ENCODE results near the gene CA12. TPM values are rescaled to one million over a fixed set of nuclear protein-coding genes. Genes with fewer than 3 reads are reported as not detected.
A peak's percentile ranks its signal among the peaks of the same experiment; 100 is the strongest.

Gene CA12
- total and polyA plus RNA-seq, 2 of the 8 experiments (the other 6 are each of a cell fraction or from before 2014, with no cell fraction given): 4.7 to 4.9 TPM

- Histone ChIP-seq H3K79me2 (ENCODE audit: control insufficient read depth in 1 of 2, insufficient read depth in 2 of 2, low read length in 2 of 2) (no peaks in the 10 kb centered on the region), H3K4me2 (ENCODE audit: insufficient read depth in 1 of 2, low read depth in 2 of 2, low read length in 2 of 2) (no peak overlapping the region), H2AFZ (ENCODE audit: low read length) (no peak overlapping the region), H2BK5ac (ENCODE audit: low read depth, low read length) (no peak overlapping the region), H3K36me3 (ENCODE audit: control insufficient read depth in 2 of 4, insufficient read depth in 4 of 4, low read length in 3 of 4) (no peaks in the 10 kb centered on the region), H2BK15ac (ENCODE audit: low read length) (0 out of 2 replicates have a peak overlapping the region, but pooled peaks have one; percentile 35), H3K18ac (ENCODE audit: extremely low read depth, low read length) (no peak overlapping the region), H3K27me3 (replicated peaks in 1 of 4; ENCODE audit: control insufficient read depth in 3 of 4, extremely low read depth in 1 of 4, insufficient read depth in 3 of 4, low read length in 3 of 4) (no peaks in the 10 kb centered on the region), H4K5ac (ENCODE audit: insufficient read length, low read depth, low read length) (no peak overlapping the region), H3K9ac (replicated peaks in 1 of 4; ENCODE audit: extremely low read depth in 1 of 4, low read depth in 3 of 4, low read length in 3 of 4) (no peak overlapping the region), H3K14ac (ENCODE audit: insufficient read length) (no peak overlapping the region), H3K79me1 (ENCODE audit: low read depth, low read length) (no peaks in the 10 kb centered on the region), H3K23me2 (ENCODE audit: low read depth, low read length) (no peaks in the 10 kb centered on the region), H2BK20ac (ENCODE audit: low read length) (no peak overlapping the region), H3K9me3 (ENCODE audit: insufficient read depth in 2 of 2, low read depth in 1 of 2, low read length in 1 of 2) (no peaks in the 10 kb centered on the region), H4K91ac (replicated peaks; ENCODE audit: insufficient read length, low read length) (peak overlapping the region; percentile 6), H3K4me3 (ENCODE audit: extremely low read depth in 1 of 4, insufficient read depth in 2 of 4, low read depth in 3 of 4, low read length in 4 of 4) (no peak overlapping the region), H3K56ac (replicated peaks; ENCODE audit: insufficient read length, low read depth, low read length) (no peak overlapping the region), H3K23ac (ENCODE audit: insufficient read length) (no peak overlapping the region), H3K27ac (ENCODE audit: low read depth, low read length) (no peak overlapping the region), H4K8ac (ENCODE audit: extremely low read depth, insufficient read depth, low read length) (no peak overlapping the region), H4K20me1 (replicated peaks in 1 of 2; ENCODE audit: control insufficient read depth in 1 of 2, insufficient read depth in 2 of 2, low read length in 2 of 2) (no peaks in the 10 kb centered on the region), H2AK5ac (ENCODE audit: low read depth, low read length) (no peak overlapping the region), H3K4ac (replicated peaks; ENCODE audit: insufficient read length, low read depth, low read length) (no peak overlapping the region), H2BK12ac (ENCODE audit: low read depth, low read length) (no peak overlapping the region; the same call in 1 of the 2 replicates), H2BK120ac (replicated peaks; ENCODE audit: low read depth, low read length) (no peak overlapping the region), H3K4me1 (replicated peaks in 1 of 4; ENCODE audit: control insufficient read depth in 3 of 4, insufficient read depth in 4 of 4, low read length in 3 of 4) (peaks cover 11 to 19% (median 13%) of the 10 kb centered on the region in 4 experiments)
- CTCF ChIA-PET (ENCODE audit: partially characterized antibody): interaction anchor here (0.6 kb wide), 1 partner anchor 58 kb away, joined by 3 read pairs; no protein-coding TSS in a partner anchor
- DNase-seq (ENCODE audit: low read depth in 1 of 2, low spot score in 2 of 2) (no peak), FAIRE-seq (no peak)
- WGBS, 2 experiments (ENCODE audit: extremely low coverage in 1 of 2, insufficient coverage in 1 of 2, insufficient read length in 1 of 2, insufficient replicate concordance in 2 of 2, low coverage in 1 of 2, low lambda C conversion rate in 2 of 2, missing lambda C conversion rate in 1 of 2): 90% methylated on average over 5 of the region's 5 CpGs; no CpG with 5 or more reads in 1 of the 2 experiments
- POLR2A ChIA-PET (ENCODE audit: partially characterized antibody): no interaction called here
- no peak for TF ChIP-seq RBBP5 (IDR thresholded peaks at IDR 0.05; ENCODE audit: borderline replicate concordance, low read depth, low read length)
- TF ChIP-seq EP300 (IDR thresholded peaks at IDR 0.05; ENCODE audit: borderline replicate concordance in 1 of 2, low read depth in 2 of 2, low read length in 2 of 2): no peak
- no peak for TF ChIP-seq NANOG (IDR thresholded peaks at IDR 0.05; ENCODE audit: insufficient read depth, low read depth, low read length, poor library complexity, severe bottlenecking)
- no peak for TF ChIP-seq TCF12 (IDR thresholded peaks at IDR 0.05; ENCODE audit: low read depth, low read length)
- TF ChIP-seq FOSL1 (IDR thresholded peaks at IDR 0.05; ENCODE audit: insufficient read depth, low read depth, low read length): no peak
- no peak for TF ChIP-seq CHD1 (IDR thresholded peaks at IDR 0.05; ENCODE audit: low read depth, low read length)
- TF ChIP-seq EZH2 (IDR thresholded peaks at IDR 0.05; ENCODE audit: low read depth, low read length, severe bottlenecking): no peak
- no peak for TF ChIP-seq HDAC2 (IDR thresholded peaks at IDR 0.05; ENCODE audit: borderline replicate concordance in 1 of 2, low read depth in 2 of 2, low read length in 2 of 2)
- TF ChIP-seq CREB1 (IDR thresholded peaks at IDR 0.05): no peak
- TF ChIP-seq CTBP2 (IDR thresholded peaks at IDR 0.05; ENCODE audit: borderline replicate concordance, insufficient read depth, insufficient read length, low read length): no peak
- no peak for TF ChIP-seq ATF3 (IDR thresholded peaks at IDR 0.05; ENCODE audit: insufficient read depth, low read depth, low read length)
These were observed 36.8 kb downstream of the CA12 start for GRCh38 chr15:63344731-63345390.
